Astrocyte of the cerebellum (primary cell): ENCODE data around the gene MSL1.

Source experiments
- DNase-seq: peaks from one replicate; pipeline ENCODE4 v3.0.0-alpha.2; 2011; ENCODE audit warnings: low read depth
- H3K4me3 ChIP-seq: 2 replicates; pipeline ENCODE4 v1.5.1; 2011; ENCODE audit warnings: mild to moderate bottlenecking, low read depth, low read length, moderate library complexity
- CTCF ChIP-seq: IDR thresholded peaks from 2 replicates; pipeline ENCODE4 v1.5.1; 2012; ENCODE audit warnings: low read length, low read depth, moderate library complexity, mild to moderate bottlenecking; ENCODE audit errors: missing control alignments
- in situ Hi-C: cut with HindIII; loops from 2 replicates; pipeline ENCODE4 v1.10.0; 2017; ENCODE audit warnings: low sequenced_read_pairs

MSL1 gene

GRCh38 chr17:40092581-40092980 is 29.2 kb upstream of the MSL1 start:
- no peak for TF ChIP-seq CTCF
- no peak for DNase-seq
- no peak overlapping the region for H3K4me3 ChIP-seq
- in situ Hi-C loops, result no loop called here

GRCh38 chr17:40093005-40093579 is 28.7 kb upstream of the MSL1 start:
- in situ Hi-C loops, result no loop called here
- no peak for TF ChIP-seq CTCF
- no peak for DNase-seq
- H3K4me3 ChIP-seq, result no peak overlapping the region

DNA sequence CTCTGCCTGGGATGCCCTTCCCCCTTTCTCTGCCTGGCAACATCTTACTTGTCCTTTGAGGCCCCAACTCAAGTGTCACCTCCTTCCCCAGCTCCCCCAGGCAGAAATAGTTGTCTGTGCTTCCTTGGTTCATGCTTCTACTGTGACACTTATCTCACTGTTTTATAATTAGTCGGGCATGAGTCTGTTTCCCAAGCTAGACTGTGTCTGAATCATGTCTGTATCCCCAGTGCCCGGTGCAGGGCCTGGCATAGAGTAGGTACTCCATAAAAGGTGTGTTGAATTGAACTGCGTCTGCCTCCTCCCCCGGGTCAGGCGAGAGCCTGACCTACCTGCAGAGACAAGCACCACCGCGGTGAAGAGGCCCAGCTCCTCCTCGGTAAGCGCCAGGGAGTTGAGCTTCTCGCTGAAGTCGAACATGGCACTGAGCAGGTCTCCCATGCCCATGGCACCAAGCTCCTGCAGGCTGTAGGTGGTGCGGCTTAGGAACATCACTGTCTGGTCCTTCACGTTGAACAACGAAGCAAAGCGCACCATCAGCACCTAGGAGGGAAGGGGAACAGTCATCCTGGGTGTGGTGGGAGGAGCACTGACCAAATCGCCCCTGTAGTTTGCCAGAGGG is 28.1 kb upstream of the MSL1 start:
- no peak for DNase-seq
- in situ Hi-C loops, result no loop called here
- TF ChIP-seq CTCF, result no peak
- no peak overlapping the region for H3K4me3 ChIP-seq

DNA sequence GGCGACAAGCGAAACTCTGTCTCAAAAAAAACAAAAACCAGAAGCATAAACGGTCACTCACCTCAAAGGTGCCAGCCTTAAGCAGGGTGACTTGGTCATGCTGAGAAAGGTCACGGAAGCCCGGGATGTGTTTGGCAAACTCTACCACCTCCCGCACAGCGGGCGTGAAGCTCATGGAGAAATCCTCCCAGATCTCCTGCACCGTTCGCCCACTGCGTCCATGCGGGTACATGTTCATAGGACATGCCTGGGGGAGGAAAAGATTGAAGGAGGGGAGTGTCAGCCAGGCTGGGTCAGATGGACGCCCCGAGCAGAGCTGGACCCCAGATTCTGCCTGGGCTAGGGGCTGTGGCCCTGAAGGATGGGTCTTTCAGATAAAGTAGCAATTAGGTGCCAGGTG is 26.9 kb upstream of the MSL1 start:
- no peak for TF ChIP-seq CTCF
- in situ Hi-C loops, result no loop called here

DNA sequence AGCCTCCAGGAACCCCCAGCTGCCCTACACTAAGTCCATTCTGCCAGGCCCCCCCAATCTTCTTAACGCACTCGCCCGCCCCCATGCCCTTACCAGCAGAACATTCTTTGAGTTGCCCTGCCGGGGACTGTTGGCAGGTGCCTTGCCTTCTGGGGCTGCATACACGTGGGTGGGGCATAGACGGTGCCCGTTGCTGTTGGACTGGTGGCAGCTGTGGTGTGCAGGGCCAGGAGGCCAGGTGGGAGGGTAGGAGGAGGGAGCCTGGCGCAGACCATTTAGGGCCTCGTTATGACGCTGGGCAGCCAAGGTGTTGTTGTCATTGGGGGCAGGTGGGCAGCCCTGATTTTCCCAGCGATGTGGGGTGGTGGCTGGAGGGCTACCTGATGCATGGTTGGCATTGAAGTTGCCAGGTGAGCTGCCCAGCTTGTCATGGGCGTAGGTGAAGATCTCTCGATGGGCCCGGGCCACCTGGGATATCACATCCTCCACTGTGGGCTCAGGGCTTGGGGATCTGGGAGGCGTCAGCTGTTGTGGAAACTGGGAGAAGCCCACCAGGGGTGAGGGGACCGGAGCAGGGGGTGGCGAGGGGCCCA is 26.3 kb upstream of the MSL1 start:
- H3K4me3 ChIP-seq, result no peak overlapping the region

More for the DNA sequence above, 26.9 kb upstream of the MSL1 start:
- no peak overlapping the region for H3K4me3 ChIP-seq
- no peak for DNase-seq

More for the DNA sequence above, 26.3 kb upstream of the MSL1 start:
- in situ Hi-C loops, result no loop called here
- no peak for DNase-seq
- TF ChIP-seq CTCF, result no peak
